NCI-H2029 (cell line): ENCODE measurements around the gene TNNI3K.

ENCODE experiments used
- DNase-seq: peaks from one replicate; lab custom pipeline; 2025; lab: John Stamatoyannopoulos, UW

TNNI3K gene

GRCh38 chr1:74392186-74392585 lies 157.0 kb downstream of the TNNI3K start:
- no peak for DNase-seq

- no peak for DNase-seq
Measured at GRCh38 chr1:74392840-74393239, 157.7 kb downstream of the TNNI3K start.

GRCh38 chr1:74395571-74395970 lies 160.4 kb downstream of the TNNI3K start:
- no peak for DNase-seq

GRCh38 chr1:74396462-74396861 lies 161.3 kb downstream of the TNNI3K start:
- no peak for DNase-seq

GRCh38 chr1:74396933-74397332 lies 161.7 kb downstream of the TNNI3K start:
- DNase-seq, result no peak

GRCh38 chr1:74399249-74399648 lies 164.1 kb downstream of the TNNI3K start:
- no peak for DNase-seq

- no peak for DNase-seq
Measured at GRCh38 chr1:74402873-74403272, 167.7 kb downstream of the TNNI3K start.

GRCh38 chr1:74403606-74404005 lies 168.4 kb downstream of the TNNI3K start:
- DNase-seq, result no peak

GRCh38 chr1:74406759-74407158 lies 171.6 kb downstream of the TNNI3K start:
- no peak for DNase-seq

GRCh38 chr1:74407902-74408301 lies 172.7 kb downstream of the TNNI3K start:
- DNase-seq, result no peak

- DNase-seq, result no peak
Measured at GRCh38 chr1:74412244-74412643, 177.1 kb downstream of the TNNI3K start.

- DNase-seq, result no peak
Measured at GRCh38 chr1:74415935-74416334, 180.7 kb downstream of the TNNI3K start.

- no peak for DNase-seq
Measured at GRCh38 chr1:74419611-74420010, 184.4 kb downstream of the TNNI3K start.

GRCh38 chr1:74420467-74420866 lies 185.3 kb downstream of the TNNI3K start:
- DNase-seq, result no peak

GRCh38 chr1:74422421-74423292 lies 187.5 kb downstream of the TNNI3K start:
- DNase-seq, result no peak

GRCh38 chr1:74423471-74423870 lies 188.3 kb downstream of the TNNI3K start:
- DNase-seq, result no peak

GRCh38 chr1:74425676-74426075 lies 190.5 kb downstream of the TNNI3K start:
- DNase-seq, result no peak

GRCh38 chr1:74426208-74426937 lies 191.2 kb downstream of the TNNI3K start:
- no peak for DNase-seq

GRCh38 chr1:74427681-74428080 lies 192.5 kb downstream of the TNNI3K start:
- DNase-seq, result no peak

GRCh38 chr1:74429580-74429979 lies 194.4 kb downstream of the TNNI3K start:
- DNase-seq, result no peak

GRCh38 chr1:74430342-74430934 lies 195.3 kb downstream of the TNNI3K start:
- DNase-seq, result no peak

- no peak for DNase-seq
Measured at GRCh38 chr1:74431531-74431930, 196.3 kb downstream of the TNNI3K start.

- DNase-seq, result no peak
Measured at GRCh38 chr1:74432325-74432724, 197.1 kb downstream of the TNNI3K start.
